GM12878 (cell line): ENCODE measurements around the gene DESI2. TPM values are rescaled to one million over a fixed set of nuclear protein-coding genes. Genes with fewer than 3 reads are reported as not detected.

ENCODE experiments used
- ATAC-seq: fragments of 200-7000 bp; cut with Tn5 transposase; 3 replicates; pipeline ENCODE4 v1.9.1; 2020; ENCODE audit warnings: mild to moderate bottlenecking, moderate library complexity
- BruUV-seq: library from RNA; stranded (reverse); fragments of 400-500 nt; replicated peaks from 2 replicates; lab custom pipeline; 2021; lab: Mats Ljungman, UMichigan
- CTCF ChIA-PET: fragments of 300-600 bp; sonication (Branson Sonifier 250); formaldehyde crosslinking; extraction: SDS; loops from one replicate; lab custom pipeline; 2021; ENCODE audit warnings: inconsistent platforms; lab: Yijun Ruan, JAX
- POLR2A ChIA-PET: fragments of 350-600 bp; formaldehyde crosslinking; extraction: SDS; loops from one replicate; lab custom pipeline; 2021; ENCODE audit warnings: inconsistent platforms; lab: Charles Lee
- RAD21 ChIA-PET: fragments of 300-600 bp; sonication (Branson Sonifier 250); formaldehyde crosslinking; loops from one replicate; lab custom pipeline; 2023; ENCODE audit warnings: antibody characterized with exemption; ENCODE audit not compliant: unreplicated experiment; lab: Charles Lee
- SMC1A ChIA-PET: fragments of 300-600 bp; sonication (Branson Sonifier 250); formaldehyde crosslinking; loops from one replicate; lab custom pipeline; 2023; ENCODE audit not compliant: unreplicated experiment, uncharacterized antibody; lab: Charles Lee
- DNase-seq: peaks from one replicate; pipeline ENCODE4 v3.0.0-alpha.2; 2011; ENCODE audit warnings: low read depth, low spot score
- FAIRE-seq: peaks from 3 replicates; lab custom pipeline; 2011; peaks lifted over from hg19 to GRCh38; lab: Jason Lieb, UNC
- H2AFZ ChIP-seq: 2 replicates; pipeline ENCODE4 v1.6.0; 2011; ENCODE audit warnings: low read depth, low read length, control low read depth; ENCODE audit not compliant: control insufficient read depth
- H3K27ac ChIP-seq: 2 replicates; pipeline ENCODE4 v1.5.1; 2011; ENCODE audit warnings: control low read depth; ENCODE audit not compliant: control insufficient read depth, insufficient read depth
- H3K27me3 ChIP-seq, 2 experiments: replicated peaks in 1 of 2; 2 replicates each; pipeline versions ENCODE4 v1.6.0 to v1.6.1; 2011; ENCODE audit warnings: low read length in 1 of 2; ENCODE audit not compliant: control insufficient read depth in 2 of 2, insufficient read depth in 2 of 2
- H3K36me3 ChIP-seq, 2 experiments: 2 replicates each; pipeline ENCODE4 v1.5.1; 2011; ENCODE audit warnings: low read length in 1 of 2; ENCODE audit not compliant: control insufficient read depth in 2 of 2, insufficient read depth in 2 of 2
- H3K4me1 ChIP-seq: 2 replicates; pipeline ENCODE4 v1.6.1; 2011; ENCODE audit warnings: mild to moderate bottlenecking, low read length, moderate library complexity, mixed read lengths; ENCODE audit not compliant: control insufficient read depth, insufficient read depth
- H3K4me2 ChIP-seq: 2 replicates; pipeline ENCODE4 v1.6.0; 2011; ENCODE audit warnings: control low read depth; ENCODE audit not compliant: control insufficient read depth, insufficient read depth
- H3K4me3 ChIP-seq: fragments of 200-600 bp; sonication (generic); 2 replicates; pipeline ENCODE4 v1.5.1; 2016
- H3K79me2 ChIP-seq: 2 replicates; pipeline ENCODE4 v1.6.0; 2011; ENCODE audit warnings: low read length; ENCODE audit not compliant: control insufficient read depth, insufficient read depth
- H3K9ac ChIP-seq: 2 replicates; pipeline ENCODE4 v1.8.0; 2011; ENCODE audit warnings: low read length, control low read depth, mixed read lengths; ENCODE audit not compliant: control insufficient read depth, insufficient read depth
- H3K9me3 ChIP-seq: replicated peaks from 3 replicates; pipeline ENCODE4 v1.5.1; 2011; ENCODE audit warnings: mild to moderate bottlenecking, low read length; ENCODE audit not compliant: control insufficient read depth, insufficient read depth
- H4K20me1 ChIP-seq: 2 replicates; pipeline ENCODE4 v1.6.0; 2011; ENCODE audit not compliant: control insufficient read depth, insufficient read depth
- CBFB ChIP-seq: IDR thresholded peaks from 2 replicates; pipeline ENCODE4 v1.6.1; 2016; ENCODE audit warnings: antibody characterized with exemption, low read depth
- E4F1 ChIP-seq: fragments of 450-650 bp; IDR thresholded peaks from 2 replicates; pipeline ENCODE4 v1.6.1; 2018; ENCODE audit warnings: borderline replicate concordance, mild to moderate bottlenecking; ENCODE audit not compliant: partially characterized antibody
- EGR1 ChIP-seq, 2 experiments: IDR thresholded peaks; 1 replicate in 1 of 2; 2 replicates in 1 of 2; pipeline ENCODE4 v1.6.1; 2011 to 2012; ENCODE audit warnings: low read depth in 2 of 2, low read length in 2 of 2, borderline replicate concordance in 1 of 2, mild to moderate bottlenecking in 1 of 2, moderate library complexity in 1 of 2
- KAT2A ChIP-seq: conservative IDR thresholded peaks from 2 replicates; pipeline ENCODE4 v1.6.1; 2011; ENCODE audit warnings: low read depth, low read length; ENCODE audit not compliant: control insufficient read depth
- MTA3 ChIP-seq: IDR thresholded peaks from 2 replicates; pipeline ENCODE4 v1.6.1; 2012; ENCODE audit warnings: low read length, inconsistent platforms, borderline replicate concordance
- RAD21 ChIP-seq: IDR thresholded peaks from 2 replicates; pipeline ENCODE4 v1.6.1; 2011; ENCODE audit warnings: mild to moderate bottlenecking, low read depth, low read length, moderate library complexity; ENCODE audit not compliant: insufficient read depth
- SP1 ChIP-seq: IDR thresholded peaks from one replicate; pipeline ENCODE4 v1.6.1; 2011; ENCODE audit warnings: low read depth, low read length
- ZNF592 ChIP-seq: fragments of 450-650 bp; IDR thresholded peaks from 2 replicates; pipeline ENCODE4 v1.6.1; 2017; ENCODE audit warnings: mild to moderate bottlenecking, moderate library complexity
- WGBS: methylation state at CpG from one replicate; pipeline ENCODE4 v1.1.6; 2016; ENCODE audit warnings: low lambda C conversion rate; ENCODE audit not compliant: insufficient replicate concordance, insufficient coverage; ENCODE audit errors: missing lambda C conversion rate; 5-methylcytosine and 5-hydroxymethylcytosine counted together
- in situ Hi-C: fragments of 300-500 bp; cut with MboI; formaldehyde crosslinking; loops from 9 replicates; pipeline ENCODE4 v1.14.3; 2018; ENCODE audit warnings: mixed read lengths
- intact Hi-C: fragments of 100-400 bp; cut with micrococcal nuclease; formaldehyde crosslinking; loops from one replicate; pipeline ENCODE4 v1.14.2; 2022; ENCODE audit not compliant: unreplicated experiment
- polyA plus RNA-seq, 11 experiments: library from polyadenylated mRNA; depleted of rRNA in 4 of 11; unstranded in 6 of 11; stranded (reverse) in 5 of 11; fragments of >200 nt; fragmentation: Nextera tagmentation in 4 of 11; fragmentation: Illumina TruSeq in 1 of 11; extraction: Ambion mirVana in 4 of 11; extraction: Trizol in 1 of 11; gene quantifications; 1 replicate in 1 of 11; 2 replicates in 10 of 11; pipeline versions ENCODE4 v1.2.1 to v1.2.3, GENCODE V29; 2011 to 2016; ENCODE audit warnings: inconsistent platforms in 2 of 11, missing spikeins in 2 of 11, low read depth in 1 of 11
- total RNA-seq, 4 experiments: library from RNA; depleted of rRNA in 3 of 4; stranded (reverse); fragments of >200 nt in 3 of 4; fragmentation: Illumina TruSeq in 1 of 4; extraction: Trizol in 1 of 4; gene quantifications; 2 replicates each; pipeline versions ENCODE4 v1.2.1 to v1.2.3, GENCODE V29; 2013 to 2021
- TF ChIP-seq, protein P1 (sequence below): IDR thresholded peaks from 2 replicates; pipeline ENCODE4 v1.6.1; 2012; ENCODE audit warnings: low read depth, low read length, improper control_type of control experiment
- TF ChIP-seq, protein P2 (sequence below): fragments of 450-650 bp; IDR thresholded peaks from 2 replicates; pipeline ENCODE4 v1.6.1; 2018; ENCODE audit warnings: mild to moderate bottlenecking, low read depth, moderate library complexity; ENCODE audit not compliant: partially characterized antibody

The DESI2 gene
- total and polyA plus RNA-seq, 10 of the 15 experiments (the other 5 are each of a cell fraction or from before 2014, with no cell fraction given): 6.2 to 21.5 (median 17.3) TPM

DNA sequence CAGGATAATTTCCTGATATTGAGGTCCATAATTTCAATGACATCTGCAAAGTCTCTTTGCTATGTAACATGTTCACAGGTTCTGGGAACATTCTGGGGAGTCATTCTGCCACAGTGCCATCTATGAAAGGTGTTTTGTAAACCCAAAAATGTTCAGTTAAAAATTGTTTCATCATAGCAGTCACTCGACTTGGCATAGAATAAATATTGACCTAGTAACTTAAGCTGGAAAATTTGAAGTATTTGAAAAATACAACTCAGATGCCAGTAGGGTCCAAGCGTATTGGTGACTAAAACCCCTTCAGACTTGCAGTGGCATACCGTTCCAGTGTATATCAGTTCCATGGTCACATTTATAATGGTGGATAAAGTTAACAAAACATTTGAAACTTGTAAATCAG lies 6.8 kb downstream of the DESI2 start:
- POLR2A ChIA-PET: interaction anchor here (0.6 kb wide), 1 partner anchor 1853 kb away, joined by 3 read pairs; no protein-coding TSS in a partner anchor
- H3K9me3 ChIP-seq: no peaks in the 10 kb centered on the region
- H3K27ac ChIP-seq: no peak overlapping the region
- CTCF ChIA-PET: interaction anchor here (1.5 kb wide), 1 partner anchor 56 kb away, joined by 6 read pairs; no protein-coding TSS in a partner anchor
- no peak overlapping the region for H3K4me3 ChIP-seq
- FAIRE-seq (no peak), ATAC-seq (no peak), DNase-seq (no peak)
- H3K4me2 ChIP-seq: no peak overlapping the region
- 100% methylated on average over 3 of the region's 3 CpGs for WGBS
- SMC1A ChIA-PET: no interaction called here
- H3K4me1 ChIP-seq: no peaks in the 10 kb centered on the region
- no peak overlapping the region for H3K9ac ChIP-seq
- H3K36me3 ChIP-seq: peaks cover 0 to 2% of the 10 kb centered on the region in 2 experiments; a peak in 1 of 4 replicates
- intact Hi-C loops (loop anchor here (10.0 kb wide), 1 partner anchor 285 kb away; no protein-coding TSS in a partner anchor), in situ Hi-C loops (loop anchor here (5.0 kb wide), 1 partner anchor 52 kb away; no protein-coding TSS in a partner anchor)
- RAD21 ChIA-PET: no interaction called here
- BruUV-seq: no TSS peak
- no peaks in the 10 kb centered on the region for H4K20me1 ChIP-seq
- no peaks in the 10 kb centered on the region for H3K27me3 ChIP-seq
- H3K79me2 ChIP-seq: peaks cover 2% of the 10 kb centered on the region
- no peak overlapping the region for H2AFZ ChIP-seq
- TF ChIP-seq, protein P1, sequence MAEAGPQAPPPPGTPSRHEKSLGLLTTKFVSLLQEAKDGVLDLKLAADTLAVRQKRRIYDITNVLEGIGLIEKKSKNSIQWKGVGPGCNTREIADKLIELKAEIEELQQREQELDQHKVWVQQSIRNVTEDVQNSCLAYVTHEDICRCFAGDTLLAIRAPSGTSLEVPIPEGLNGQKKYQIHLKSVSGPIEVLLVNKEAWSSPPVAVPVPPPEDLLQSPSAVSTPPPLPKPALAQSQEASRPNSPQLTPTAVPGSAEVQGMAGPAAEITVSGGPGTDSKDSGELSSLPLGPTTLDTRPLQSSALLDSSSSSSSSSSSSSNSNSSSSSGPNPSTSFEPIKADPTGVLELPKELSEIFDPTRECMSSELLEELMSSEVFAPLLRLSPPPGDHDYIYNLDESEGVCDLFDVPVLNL: no peak
- no peak for TF ChIP-seq MTA3
- no peak for TF ChIP-seq ZNF592
- no peak for TF ChIP-seq KAT2A
- no peak for TF ChIP-seq CBFB
- TF ChIP-seq E4F1: no peak
- TF ChIP-seq, protein P2, sequence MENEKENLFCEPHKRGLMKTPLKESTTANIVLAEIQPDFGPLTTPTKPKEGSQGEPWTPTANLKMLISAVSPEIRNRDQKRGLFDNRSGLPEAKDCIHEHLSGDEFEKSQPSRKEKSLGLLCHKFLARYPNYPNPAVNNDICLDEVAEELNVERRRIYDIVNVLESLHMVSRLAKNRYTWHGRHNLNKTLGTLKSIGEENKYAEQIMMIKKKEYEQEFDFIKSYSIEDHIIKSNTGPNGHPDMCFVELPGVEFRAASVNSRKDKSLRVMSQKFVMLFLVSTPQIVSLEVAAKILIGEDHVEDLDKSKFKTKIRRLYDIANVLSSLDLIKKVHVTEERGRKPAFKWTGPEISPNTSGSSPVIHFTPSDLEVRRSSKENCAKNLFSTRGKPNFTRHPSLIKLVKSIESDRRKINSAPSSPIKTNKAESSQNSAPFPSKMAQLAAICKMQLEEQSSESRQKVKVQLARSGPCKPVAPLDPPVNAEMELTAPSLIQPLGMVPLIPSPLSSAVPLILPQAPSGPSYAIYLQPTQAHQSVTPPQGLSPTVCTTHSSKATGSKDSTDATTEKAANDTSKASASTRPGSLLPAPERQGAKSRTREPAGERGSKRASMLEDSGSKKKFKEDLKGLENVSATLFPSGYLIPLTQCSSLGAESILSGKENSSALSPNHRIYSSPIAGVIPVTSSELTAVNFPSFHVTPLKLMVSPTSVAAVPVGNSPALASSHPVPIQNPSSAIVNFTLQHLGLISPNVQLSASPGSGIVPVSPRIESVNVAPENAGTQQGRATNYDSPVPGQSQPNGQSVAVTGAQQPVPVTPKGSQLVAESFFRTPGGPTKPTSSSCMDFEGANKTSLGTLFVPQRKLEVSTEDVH: no peak
- no peak for TF ChIP-seq RAD21
- TF ChIP-seq SP1: no peak
- TF ChIP-seq EGR1 (IDR thresholded peaks at IDR 0.05; ENCODE audit: borderline replicate concordance in 1 of 2, low read depth in 2 of 2, low read length in 2 of 2): no peak
